Activated B cell treated with CpG ODN at 0.5 μM for 24 hours (primary cell): ENCODE data around the gene ANKFN1. TPM values are rescaled to one million over a fixed set of nuclear protein-coding genes. Genes with fewer than 3 reads are reported as not detected.

Experiments used
- ATAC-seq: fragments of 200-7000 bp; cut with Tn5 transposase; one replicate; pipeline ENCODE4 v1.10.0; 2021; ENCODE audit warnings: low read depth, mild to moderate bottlenecking, moderate library complexity
- CTCF ChIA-PET: fragments of 350-600 bp; sonication (Branson Sonifier 250); formaldehyde crosslinking; loops from one replicate; lab custom pipeline; 2021; ENCODE audit warnings: antibody characterized with exemption; lab: Charles Lee
- POLR2A ChIA-PET: fragments of 350-600 bp; sonication (Branson Sonifier 250); formaldehyde crosslinking; loops from one replicate; lab custom pipeline; 2021; ENCODE audit warnings: antibody characterized with exemption; lab: Charles Lee
- DNase-seq: peaks from one replicate; pipeline ENCODE4 v3.0.0; 2022
- H3K27ac Mint-ChIP-seq: one replicate; pipeline ENCODE4 v1.8.0; 2020; ENCODE audit warnings: mixed read lengths
- H3K27me3 Mint-ChIP-seq: one replicate; pipeline ENCODE4 v1.8.0; 2021; ENCODE audit warnings: mixed read lengths
- H3K36me3 Mint-ChIP-seq: one replicate; pipeline ENCODE4 v1.8.0; 2021; ENCODE audit warnings: low read depth, mixed read lengths
- H3K4me1 Mint-ChIP-seq: one replicate; pipeline ENCODE4 v1.8.0; 2021; ENCODE audit warnings: mixed read lengths
- H3K4me3 Mint-ChIP-seq: one replicate; pipeline ENCODE4 v1.8.0; 2020; ENCODE audit warnings: mild to moderate bottlenecking, mixed read lengths
- H3K9me3 Mint-ChIP-seq: one replicate; pipeline ENCODE4 v1.8.0; 2020; ENCODE audit warnings: mixed read lengths
- CTCF ChIP-seq: fragments of 200-600 bp; IDR thresholded peaks from one replicate; pipeline ENCODE4 v1.8.0; 2022; ENCODE audit warnings: antibody characterized with exemption, mild to moderate bottlenecking
- intact Hi-C: fragments of 100-400 bp; cut with micrococcal nuclease; formaldehyde crosslinking; loops from one replicate; pipeline ENCODE4 v1.15.1; 2024
- total RNA-seq: library from RNA; stranded (reverse); gene quantifications from 2 replicates; pipeline ENCODE4 v1.2.3, GENCODE V29; 2022

The ANKFN1 gene
- total RNA-seq, 1 donor from 2014 or later = not detected

GRCh38 chr17:56528696-56529095, 375.4 kb downstream of the ANKFN1 start:
- Mint-ChIP-seq H3K9me3 (no peaks in the 10 kb centered on the region), H3K27ac (no peak overlapping the region), H3K4me1 (no peaks in the 10 kb centered on the region), H3K4me3 (no peak overlapping the region), H3K27me3 (peaks cover 9% of the 10 kb centered on the region), H3K36me3 (no peaks in the 10 kb centered on the region)
- POLR2A ChIA-PET = no interaction called here
- DNase-seq = no peak
- TF ChIP-seq CTCF = no peak
- ATAC-seq = no peak
- CTCF ChIA-PET = no interaction called here
- intact Hi-C loops = no loop called here

- no peak for DNase-seq
- TF ChIP-seq CTCF = no peak
- no peaks in the 10 kb centered on the region for H3K9me3 Mint-ChIP-seq
- H3K4me1 Mint-ChIP-seq = no peaks in the 10 kb centered on the region
- CTCF ChIA-PET = no interaction called here
- intact Hi-C loops = no loop called here
- no peak overlapping the region for H3K27ac Mint-ChIP-seq
- POLR2A ChIA-PET = no interaction called here
- H3K36me3 Mint-ChIP-seq = no peaks in the 10 kb centered on the region
- peaks cover 13% of the 10 kb centered on the region for H3K27me3 Mint-ChIP-seq
- no peak for ATAC-seq
- no peak overlapping the region for H3K4me3 Mint-ChIP-seq
These were observed 379.7 kb downstream of the ANKFN1 start for GRCh38 chr17:56532926-56533325.

GRCh38 chr17:56536766-56537165, 383.5 kb downstream of the ANKFN1 start:
- intact Hi-C loops = no loop called here
- Mint-ChIP-seq H3K36me3 (no peaks in the 10 kb centered on the region), H3K4me1 (no peaks in the 10 kb centered on the region), H3K27ac (no peak overlapping the region), H3K27me3 (peaks cover 13% of the 10 kb centered on the region), H3K4me3 (no peak overlapping the region), H3K9me3 (peaks cover 6% of the 10 kb centered on the region)
- no peak for ATAC-seq
- CTCF ChIA-PET = no interaction called here
- DNase-seq = no peak
- TF ChIP-seq CTCF = no peak
- POLR2A ChIA-PET = no interaction called here

- no peak for DNase-seq
- no peak overlapping the region for H3K4me3 Mint-ChIP-seq
- no peak overlapping the region for H3K27ac Mint-ChIP-seq
- H3K27me3 Mint-ChIP-seq = peaks cover 6% of the 10 kb centered on the region
- intact Hi-C loops = no loop called here
- no peak for ATAC-seq
- ChIA-PET CTCF (no interaction called here), POLR2A (no interaction called here)
- no peaks in the 10 kb centered on the region for H3K4me1 Mint-ChIP-seq
- no peaks in the 10 kb centered on the region for H3K36me3 Mint-ChIP-seq
- TF ChIP-seq CTCF = no peak
- H3K9me3 Mint-ChIP-seq = peaks cover 6% of the 10 kb centered on the region
These were observed 387.6 kb downstream of the ANKFN1 start for GRCh38 chr17:56540836-56541235.

GRCh38 chr17:56543280-56543679, 390.0 kb downstream of the ANKFN1 start:
- peaks cover 6% of the 10 kb centered on the region for H3K9me3 Mint-ChIP-seq
- H3K4me3 Mint-ChIP-seq = no peak overlapping the region
- DNase-seq (no peak), ATAC-seq (no peak)
- no peaks in the 10 kb centered on the region for H3K36me3 Mint-ChIP-seq
- POLR2A ChIA-PET = no interaction called here
- TF ChIP-seq CTCF = no peak
- intact Hi-C loops = no loop called here
- H3K4me1 Mint-ChIP-seq = no peaks in the 10 kb centered on the region
- no peak overlapping the region for H3K27ac Mint-ChIP-seq
- CTCF ChIA-PET = no interaction called here
- H3K27me3 Mint-ChIP-seq = peaks cover 6% of the 10 kb centered on the region
